GM21526 (cell line): ENCODE results near the gene C22orf39.
"Not testable (repeated sequence)": the region's sequence is repeated elsewhere in the genome, so short reads cannot be mapped to it uniquely, and the experiment has no call there.

ENCODE experiments used
- ATAC-seq: cut with Tn5 transposase; IDR thresholded peaks from one replicate; pipeline ENCODE4 v1.9.1; 2021; ENCODE audit warnings: moderate library complexity; ENCODE audit not compliant: unreplicated experiment, low FRiP score

Gene C22orf39

DNA sequence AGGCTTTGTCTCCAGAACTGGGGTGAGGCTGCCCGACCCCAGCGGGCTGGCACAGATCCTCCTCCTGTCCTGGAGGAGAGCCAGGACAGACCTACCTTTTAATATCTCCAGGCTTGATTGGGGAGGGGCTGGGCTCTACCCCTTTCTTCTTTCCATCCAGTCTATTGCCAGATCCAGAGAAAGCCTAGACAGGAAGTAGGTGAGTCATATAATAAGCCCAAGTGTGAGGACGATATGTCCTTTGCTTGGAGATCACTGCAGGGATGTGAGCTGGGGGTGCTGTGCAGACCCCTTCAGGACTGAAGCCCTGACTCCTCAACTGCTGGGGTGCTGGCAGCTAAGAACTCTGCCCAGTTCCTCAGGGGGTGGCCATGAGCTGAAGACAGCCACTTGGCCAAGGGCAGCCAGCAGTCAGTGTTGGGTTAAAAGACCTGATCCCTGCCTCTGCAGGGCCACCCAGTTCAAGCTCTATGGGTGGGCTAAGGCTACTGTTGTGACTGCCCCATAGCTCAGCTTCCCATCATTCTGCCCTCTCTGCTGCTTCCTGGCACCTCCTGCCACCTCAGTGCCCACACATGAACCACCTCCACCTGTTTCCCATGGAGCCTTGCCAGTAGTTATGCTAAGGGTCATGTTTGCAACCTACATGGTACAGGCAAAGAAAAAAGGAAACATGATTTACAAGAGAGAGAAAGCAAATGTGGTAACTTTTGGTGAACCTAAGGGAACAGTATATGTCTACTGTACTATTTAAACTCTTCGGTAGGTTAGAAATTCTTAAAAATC lies 8.3 kb upstream of the C22orf39 start:
- no peak for ATAC-seq

DNA sequence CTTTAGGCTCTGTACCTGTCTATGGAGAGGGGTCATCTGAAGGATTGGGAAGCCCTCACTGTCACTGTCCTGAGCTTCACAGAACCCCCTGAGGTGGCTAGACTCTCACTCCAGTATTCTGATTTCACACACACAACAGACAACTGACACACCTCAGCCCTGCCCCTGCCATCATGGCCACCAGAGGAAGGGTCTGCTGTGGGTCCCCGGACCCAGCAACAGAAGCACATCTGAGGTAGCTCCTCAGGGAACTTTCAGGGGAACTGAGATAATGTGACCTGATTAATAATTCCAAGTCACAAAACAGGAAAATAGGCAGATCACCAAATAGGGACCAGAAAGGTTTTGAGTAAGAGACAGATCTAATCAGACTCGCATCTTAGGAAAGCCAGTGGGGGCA lies 7.5 kb upstream of the C22orf39 start:
- no peak for ATAC-seq

DNA sequence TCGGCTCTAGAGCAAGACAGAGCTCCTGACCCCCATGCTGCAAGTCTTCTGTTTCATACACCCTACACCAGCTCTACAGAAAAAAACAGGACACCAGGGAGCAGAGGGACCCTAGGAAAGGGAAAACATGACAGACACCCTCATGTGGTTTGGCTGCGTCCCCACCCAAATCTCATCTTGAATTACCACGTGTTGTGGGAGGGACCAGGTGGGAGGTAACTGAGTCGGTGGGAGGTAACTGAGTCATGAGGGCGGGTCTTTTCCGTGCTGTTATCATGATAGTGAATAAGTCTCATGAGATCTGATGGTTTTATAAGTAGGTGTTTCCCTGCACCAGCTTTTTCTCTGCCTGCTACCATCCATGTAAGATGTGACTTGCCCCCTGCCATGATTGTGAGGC lies 6.6 kb upstream of the C22orf39 start:
- ATAC-seq: no peak

DNA sequence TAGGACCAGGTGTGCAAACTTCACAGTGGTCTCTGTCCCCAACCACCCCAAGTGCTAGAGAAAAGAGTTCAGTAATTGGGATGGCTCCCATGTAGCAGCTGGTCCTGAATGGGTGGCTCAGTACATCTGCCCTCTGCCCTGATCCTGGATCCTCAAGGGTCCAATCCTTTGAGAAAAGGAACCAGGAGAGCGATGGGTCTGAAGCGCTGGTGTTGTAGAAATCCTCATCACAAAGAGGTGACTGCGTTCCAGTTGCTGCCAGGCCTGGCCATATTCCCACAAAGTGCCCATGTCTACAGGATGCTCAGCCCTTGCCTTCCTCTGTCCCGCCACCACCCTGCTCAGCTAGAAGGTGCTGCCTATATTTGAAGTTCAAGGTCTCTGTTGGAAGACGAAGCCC lies 6.2 kb upstream of the C22orf39 start:
- no peak for ATAC-seq

DNA sequence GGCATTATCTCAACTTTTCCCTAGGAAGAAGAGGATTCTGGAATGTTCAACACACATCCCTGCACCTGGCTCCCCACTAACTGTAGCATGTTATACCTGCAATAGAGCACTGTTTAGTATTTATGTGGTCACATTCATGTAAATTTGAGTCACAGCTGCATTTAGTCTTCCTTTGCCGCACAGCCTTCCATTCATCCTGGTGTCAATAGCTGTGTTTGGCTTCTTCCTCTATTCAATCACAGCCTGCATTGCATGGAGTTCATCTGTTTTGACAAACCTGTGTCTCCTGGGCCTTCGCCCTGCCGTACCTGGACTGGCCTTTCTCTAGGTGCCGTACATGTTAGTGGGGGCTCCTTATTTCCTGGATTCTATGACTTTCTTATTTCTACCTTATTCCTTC lies 4.1 kb upstream of the C22orf39 start:
- ATAC-seq: no peak

DNA sequence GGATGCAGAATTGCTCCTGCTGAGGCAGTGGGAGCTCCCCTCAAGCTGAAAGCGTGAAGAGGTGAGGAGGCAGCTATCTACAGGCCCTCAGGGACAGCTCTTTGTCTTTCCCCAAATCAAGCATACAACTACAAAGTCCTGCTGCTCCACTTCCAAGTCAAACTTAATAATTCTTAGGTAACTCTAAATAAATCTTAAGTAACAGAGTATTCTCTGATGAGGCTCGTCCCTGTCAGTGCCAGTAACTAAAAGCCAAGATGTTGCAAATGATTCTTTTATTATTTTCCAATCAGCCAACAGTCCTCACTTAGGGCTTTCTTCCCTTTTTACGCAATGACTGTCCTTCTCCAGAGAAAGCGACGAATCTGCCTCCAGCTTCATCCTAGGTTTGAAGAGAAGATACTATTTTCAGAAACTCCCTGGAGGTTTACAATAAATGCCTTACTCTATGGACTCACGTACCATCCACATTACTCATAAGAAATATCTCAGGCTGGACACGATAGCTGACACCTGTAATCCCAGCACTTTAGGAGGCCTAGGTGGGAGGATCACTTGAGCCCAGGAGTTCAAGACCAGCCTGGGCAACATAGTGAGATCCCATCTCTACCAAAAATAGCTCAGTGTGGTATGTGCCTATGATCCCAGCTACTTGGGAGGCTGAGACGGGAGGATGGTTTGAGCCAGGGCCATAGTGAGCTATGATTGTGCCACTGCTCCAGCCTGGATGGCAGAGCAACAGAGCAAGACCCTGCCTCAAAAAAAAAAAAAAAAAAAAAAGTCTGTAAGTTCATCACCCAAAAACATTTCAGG lies 3.1 kb upstream of the C22orf39 start:
- ATAC-seq: no peak

GRCh38 chr22:19449422-19449767 lies 1.9 kb upstream of the C22orf39 start:
- ATAC-seq: no peak

DNA sequence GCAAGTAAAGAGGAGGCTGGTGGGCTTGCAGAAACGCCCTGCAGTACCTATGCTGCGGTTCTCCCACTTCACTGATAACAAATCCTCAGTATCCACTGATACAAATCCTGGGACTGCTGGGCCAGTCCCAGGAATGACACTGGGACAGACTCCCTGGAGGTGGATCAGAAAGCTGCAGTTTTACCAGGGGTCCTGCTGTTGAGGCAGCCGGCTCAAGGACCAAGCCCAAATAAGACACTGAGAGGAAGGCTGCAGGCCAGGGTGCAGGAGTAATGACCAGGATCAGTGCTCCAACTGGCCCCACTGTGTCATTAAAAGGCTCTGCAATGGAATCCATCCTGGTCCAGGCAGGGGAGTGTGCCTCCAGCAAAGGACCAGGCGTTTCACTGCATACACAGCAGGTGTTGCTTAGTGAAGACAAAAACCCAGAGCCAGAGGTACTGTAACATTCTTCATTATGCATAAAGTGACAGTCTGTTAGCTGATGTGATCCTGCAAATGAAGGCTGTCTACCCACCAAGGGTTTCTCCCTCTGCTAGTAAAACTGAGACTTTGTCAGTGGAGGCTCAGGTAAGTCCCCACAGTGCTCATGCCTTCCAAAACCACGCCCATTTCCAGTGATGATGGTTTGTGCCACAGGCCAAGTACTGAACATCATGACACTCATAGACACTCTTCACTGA lies 1.4 kb upstream of the C22orf39 start:
- no peak for ATAC-seq

GRCh38 chr22:19448076-19448607 lies 631 bp upstream of the C22orf39 start:
- ATAC-seq: peak; percentile 33

DNA sequence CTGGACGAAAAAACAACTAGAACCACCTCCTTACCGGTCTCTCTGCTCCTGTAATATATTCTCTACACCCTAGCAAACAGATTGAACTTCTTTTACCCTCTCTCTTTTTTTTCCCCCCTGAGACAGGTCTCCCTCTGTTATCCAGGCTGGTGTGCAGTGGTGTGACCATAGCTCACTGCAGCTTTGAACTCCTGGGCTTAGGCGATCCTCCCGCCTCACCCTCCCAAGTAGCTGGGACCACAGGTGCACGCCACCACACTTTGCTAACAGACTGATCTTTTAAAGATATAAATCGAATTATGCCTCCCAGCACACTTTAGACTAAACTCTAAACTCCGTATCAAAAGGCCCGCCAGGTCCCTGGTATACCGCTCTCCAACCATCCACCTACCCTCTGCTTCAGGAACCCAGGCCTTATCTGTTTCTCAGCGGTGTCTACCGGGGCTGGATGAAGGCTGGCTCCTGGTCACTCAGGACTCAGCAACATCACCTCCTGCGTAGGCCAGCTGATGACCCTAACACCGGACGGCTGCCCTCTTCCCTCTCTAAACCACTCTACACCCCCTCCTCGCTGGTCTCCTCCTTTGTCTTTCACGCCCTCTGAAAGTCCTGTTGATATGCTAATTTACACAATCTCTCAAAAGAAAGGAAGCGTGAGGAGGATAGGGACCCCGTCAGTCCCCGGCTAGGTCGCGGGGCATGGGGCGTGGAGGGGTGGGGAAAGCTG lies 745 bp downstream of the C22orf39 start:
- peak; percentile 3 for ATAC-seq

- not testable (repeated sequence) for ATAC-seq
Measured at GRCh38 chr22:19445279-19445982, 2.1 kb downstream of the C22orf39 start.

GRCh38 chr22:19443544-19444211 lies 3.8 kb downstream of the C22orf39 start:
- ATAC-seq: no peak

DNA sequence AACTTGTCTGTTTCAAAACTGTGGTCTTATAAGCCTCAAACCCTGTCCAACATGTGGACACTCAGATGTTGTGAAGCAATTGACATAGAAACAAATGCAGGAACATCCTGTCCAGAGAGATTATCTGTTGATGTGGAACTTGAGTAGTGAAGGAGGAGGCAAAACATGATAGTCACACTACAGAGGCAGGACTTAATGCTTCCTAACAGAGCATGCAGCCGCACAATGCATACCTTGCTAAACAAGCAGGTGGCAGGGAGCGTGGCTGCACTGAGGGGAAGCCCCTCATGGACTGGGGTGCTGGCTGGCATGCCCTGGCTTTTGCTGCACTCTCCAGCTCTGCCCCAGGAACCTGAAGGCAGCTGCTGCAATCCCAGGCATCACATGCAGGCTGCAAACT lies 5.3 kb downstream of the C22orf39 start:
- ATAC-seq: no peak

DNA sequence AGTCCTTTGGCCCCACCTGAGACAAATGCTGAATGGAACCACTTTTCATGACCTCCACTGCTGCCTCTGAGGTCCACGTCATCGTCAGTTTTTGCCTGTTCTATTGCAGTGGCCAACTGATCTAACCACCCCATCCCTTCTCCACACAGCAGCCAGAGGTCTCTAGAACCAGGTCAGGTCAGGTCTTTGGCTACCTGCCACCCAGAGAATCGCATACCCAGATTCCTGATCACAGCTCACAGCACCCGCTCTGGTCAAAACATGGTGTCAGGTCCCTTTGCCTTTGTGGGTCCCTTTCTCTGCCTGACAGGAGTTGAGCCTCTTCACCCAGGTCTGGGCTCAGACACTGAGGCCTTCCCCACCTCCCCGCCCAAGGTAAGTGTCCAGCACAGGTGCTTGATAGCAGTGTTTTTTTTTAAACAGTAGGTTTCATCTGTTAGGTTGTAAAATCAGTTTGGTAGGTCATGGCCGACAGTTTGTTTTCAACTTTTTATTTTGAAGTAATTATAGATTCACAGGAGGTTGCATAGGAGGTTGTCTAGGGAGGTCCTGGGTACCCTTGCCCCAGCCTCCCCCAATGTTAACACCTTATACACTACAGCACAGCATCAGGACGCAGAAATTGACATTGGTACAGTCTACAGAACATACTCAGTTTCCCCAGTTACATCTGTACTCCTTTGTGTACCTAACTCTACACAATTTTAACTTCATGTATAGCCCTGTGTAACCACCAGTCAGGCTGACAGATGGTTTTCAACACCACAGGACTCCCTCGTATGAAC lies 6.9 kb downstream of the C22orf39 start:
- ATAC-seq: no peak

- ATAC-seq: no peak
Measured at GRCh38 chr22:19438298-19438697, 9.2 kb downstream of the C22orf39 start.

DNA sequence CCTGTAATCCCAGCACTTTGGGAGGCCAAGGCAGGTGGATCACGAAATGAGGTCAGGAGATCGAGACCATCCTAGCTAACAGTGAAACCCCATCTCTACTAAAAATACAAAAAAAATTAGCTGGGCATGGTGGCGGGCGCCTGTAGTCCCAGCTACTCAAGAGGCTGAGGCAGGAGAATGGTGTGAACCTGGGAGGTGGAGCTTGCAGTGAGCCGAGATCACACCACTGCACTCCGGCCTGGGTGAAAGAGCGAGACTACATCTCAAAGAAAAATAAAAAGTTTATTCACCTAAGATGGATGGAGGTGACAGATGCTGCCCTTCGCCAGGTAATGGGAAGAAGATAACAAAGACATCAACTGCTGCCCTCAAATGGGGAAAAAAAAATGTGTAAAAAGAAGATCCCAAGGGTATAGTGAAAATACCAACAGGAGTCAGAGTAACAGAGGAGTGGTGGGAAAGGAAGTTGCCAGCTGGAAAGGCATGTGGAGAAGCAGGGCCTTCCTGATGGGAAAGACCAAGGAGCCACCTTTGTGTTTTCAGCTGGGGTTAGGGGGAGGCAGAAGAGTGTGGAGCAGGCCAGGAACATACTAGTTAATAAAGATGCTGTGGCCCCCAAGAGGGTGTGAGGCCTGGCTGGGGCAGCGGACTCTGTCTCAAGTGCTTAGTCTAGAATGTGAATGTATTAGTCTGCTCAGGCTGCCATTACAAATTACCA lies 10.9 kb downstream of the C22orf39 start:
- not testable (repeated sequence) for ATAC-seq

DNA sequence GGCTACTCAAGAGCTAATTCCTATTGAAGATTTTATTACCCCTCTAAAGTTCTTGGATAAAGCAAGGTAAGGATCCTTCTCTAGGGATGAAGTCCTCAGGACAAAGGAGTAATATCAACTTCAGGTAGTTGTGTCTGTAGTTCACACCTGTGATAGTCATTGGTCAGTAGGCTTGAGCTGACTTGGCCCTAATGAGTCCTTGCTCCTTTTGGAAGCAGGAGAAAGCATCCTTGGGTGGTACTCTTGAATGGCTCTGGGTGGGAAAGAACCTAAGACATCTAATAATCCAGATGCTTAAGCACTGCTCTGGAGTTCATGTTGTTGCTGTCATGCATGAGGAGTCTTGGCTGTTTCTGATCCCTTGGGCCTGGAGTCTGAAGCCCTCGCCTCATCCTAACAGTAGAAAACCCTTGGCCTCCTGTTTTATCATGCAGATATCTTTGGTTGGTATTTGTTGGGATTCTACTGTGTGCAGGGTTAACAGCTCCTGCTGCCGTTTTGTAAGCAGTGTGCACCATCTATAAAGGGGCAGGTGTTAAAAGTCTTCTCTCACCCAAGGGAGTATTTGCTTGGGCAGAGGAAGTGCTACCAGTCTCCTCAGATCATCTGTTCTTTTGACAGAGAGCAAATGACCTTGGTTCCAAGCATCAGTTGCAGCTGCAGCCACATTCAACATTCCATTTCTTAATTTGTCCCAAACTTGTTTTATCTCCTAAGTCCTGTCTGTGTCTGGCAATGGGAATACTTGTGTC lies 12.5 kb downstream of the C22orf39 start:
- ATAC-seq: no peak
